WTC11 (cell line): Measurements from ENCODE around the gene MC3R.

Source experiments
- ATF2 ChIP-seq: sonication (generic); formaldehyde crosslinking; IDR thresholded peaks from 2 replicates; pipeline ENCODE4 v1.8.1; 2022; ENCODE audit warnings: low read depth, missing genetic modification reagents, borderline replicate concordance
- E2F1 ChIP-seq: sonication (generic); formaldehyde crosslinking; IDR thresholded peaks from 2 replicates; pipeline ENCODE4 v1.8.0; 2022; ENCODE audit warnings: mild to moderate bottlenecking, missing genetic modification reagents
- GRHL2 ChIP-seq: fragments of 250-450 bp; sonication (Bioruptor Pico); IDR thresholded peaks from 2 replicates; pipeline ENCODE4 v1.8.0; 2022; ENCODE audit warnings: mild to moderate bottlenecking, moderate library complexity; ENCODE audit not compliant: insufficient replicate concordance, severe bottlenecking
- NFE2L1 ChIP-seq: sonication (generic); formaldehyde crosslinking; IDR thresholded peaks from 2 replicates; pipeline ENCODE4 v1.8.1; 2023; ENCODE audit warnings: missing genetic modification reagents
- PREB ChIP-seq: sonication (generic); formaldehyde crosslinking; IDR thresholded peaks from 2 replicates; pipeline ENCODE4 v1.8.1; 2022; ENCODE audit warnings: mild to moderate bottlenecking, missing genetic modification reagents, moderate library complexity, borderline replicate concordance
- SMAD3 ChIP-seq: sonication (generic); formaldehyde crosslinking; IDR thresholded peaks from 2 replicates; pipeline ENCODE4 v1.8.0; 2022; ENCODE audit warnings: missing genetic modification reagents, mild to moderate bottlenecking, borderline replicate concordance
- SP1 ChIP-seq: sonication (generic); formaldehyde crosslinking; conservative IDR thresholded peaks from 2 replicates; pipeline ENCODE4 v1.8.1; 2022; ENCODE audit warnings: missing genetic modification reagents
- ZMAT4 ChIP-seq: fragments of 250-450 bp; sonication (Bioruptor Pico); IDR thresholded peaks from 2 replicates; pipeline ENCODE4 v1.9.0; 2021; ENCODE audit warnings: mild to moderate bottlenecking
- TF ChIP-seq, protein P1 (sequence below): fragments of 200-600 bp; IDR thresholded peaks from 2 replicates; pipeline ENCODE4 v1.8.0; 2022; ENCODE audit warnings: antibody characterized with exemption
- TF ChIP-seq, protein P2 (sequence below): sonication (generic); formaldehyde crosslinking; conservative IDR thresholded peaks from 2 replicates; pipeline ENCODE4 v1.8.1; 2023; ENCODE audit warnings: mild to moderate bottlenecking, low read depth, missing genetic modification reagents, moderate library complexity

GRCh38 chr20:56222201-56222600 is 26.3 kb upstream of the MC3R start:
- TF ChIP-seq E2F1 (no peak), ZMAT4 (CRISPR knock-in tag) (no peak), SP1 (CRISPR knock-in tag) (no peak), ATF2 (CRISPR knock-in tag) (no peak), GRHL2 (no peak), NFE2L1 (CRISPR knock-in tag) (no peak), SMAD3 (CRISPR knock-in tag) (no peak), PREB (CRISPR knock-in tag) (no peak)
- TF ChIP-seq, protein P1, sequence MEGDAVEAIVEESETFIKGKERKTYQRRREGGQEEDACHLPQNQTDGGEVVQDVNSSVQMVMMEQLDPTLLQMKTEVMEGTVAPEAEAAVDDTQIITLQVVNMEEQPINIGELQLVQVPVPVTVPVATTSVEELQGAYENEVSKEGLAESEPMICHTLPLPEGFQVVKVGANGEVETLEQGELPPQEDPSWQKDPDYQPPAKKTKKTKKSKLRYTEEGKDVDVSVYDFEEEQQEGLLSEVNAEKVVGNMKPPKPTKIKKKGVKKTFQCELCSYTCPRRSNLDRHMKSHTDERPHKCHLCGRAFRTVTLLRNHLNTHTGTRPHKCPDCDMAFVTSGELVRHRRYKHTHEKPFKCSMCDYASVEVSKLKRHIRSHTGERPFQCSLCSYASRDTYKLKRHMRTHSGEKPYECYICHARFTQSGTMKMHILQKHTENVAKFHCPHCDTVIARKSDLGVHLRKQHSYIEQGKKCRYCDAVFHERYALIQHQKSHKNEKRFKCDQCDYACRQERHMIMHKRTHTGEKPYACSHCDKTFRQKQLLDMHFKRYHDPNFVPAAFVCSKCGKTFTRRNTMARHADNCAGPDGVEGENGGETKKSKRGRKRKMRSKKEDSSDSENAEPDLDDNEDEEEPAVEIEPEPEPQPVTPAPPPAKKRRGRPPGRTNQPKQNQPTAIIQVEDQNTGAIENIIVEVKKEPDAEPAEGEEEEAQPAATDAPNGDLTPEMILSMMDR, result no peak
- TF ChIP-seq, protein P2, sequence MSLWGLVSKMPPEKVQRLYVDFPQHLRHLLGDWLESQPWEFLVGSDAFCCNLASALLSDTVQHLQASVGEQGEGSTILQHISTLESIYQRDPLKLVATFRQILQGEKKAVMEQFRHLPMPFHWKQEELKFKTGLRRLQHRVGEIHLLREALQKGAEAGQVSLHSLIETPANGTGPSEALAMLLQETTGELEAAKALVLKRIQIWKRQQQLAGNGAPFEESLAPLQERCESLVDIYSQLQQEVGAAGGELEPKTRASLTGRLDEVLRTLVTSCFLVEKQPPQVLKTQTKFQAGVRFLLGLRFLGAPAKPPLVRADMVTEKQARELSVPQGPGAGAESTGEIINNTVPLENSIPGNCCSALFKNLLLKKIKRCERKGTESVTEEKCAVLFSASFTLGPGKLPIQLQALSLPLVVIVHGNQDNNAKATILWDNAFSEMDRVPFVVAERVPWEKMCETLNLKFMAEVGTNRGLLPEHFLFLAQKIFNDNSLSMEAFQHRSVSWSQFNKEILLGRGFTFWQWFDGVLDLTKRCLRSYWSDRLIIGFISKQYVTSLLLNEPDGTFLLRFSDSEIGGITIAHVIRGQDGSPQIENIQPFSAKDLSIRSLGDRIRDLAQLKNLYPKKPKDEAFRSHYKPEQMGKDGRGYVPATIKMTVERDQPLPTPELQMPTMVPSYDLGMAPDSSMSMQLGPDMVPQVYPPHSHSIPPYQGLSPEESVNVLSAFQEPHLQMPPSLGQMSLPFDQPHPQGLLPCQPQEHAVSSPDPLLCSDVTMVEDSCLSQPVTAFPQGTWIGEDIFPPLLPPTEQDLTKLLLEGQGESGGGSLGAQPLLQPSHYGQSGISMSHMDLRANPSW, result no peak
